H1 (cell line): ENCODE results near the gene NUBP1. TPM values are rescaled to one million over a fixed set of nuclear protein-coding genes. Genes with fewer than 3 reads are reported as not detected.
"Not testable (repeated sequence)": the region's sequence is repeated elsewhere in the genome, so short reads cannot be mapped to it uniquely, and the experiment has no call there.

ENCODE experiments used
- CTCF ChIA-PET: fragments of 300-600 bp; sonication (Branson Sonifier 250); formaldehyde crosslinking; loops from one replicate; lab custom pipeline; 2021; ENCODE audit not compliant: partially characterized antibody; lab: Charles Lee
- POLR2A ChIA-PET: fragments of 300-600 bp; sonication (Branson Sonifier 250); formaldehyde crosslinking; loops from one replicate; lab custom pipeline; 2021; ENCODE audit warnings: inconsistent platforms; ENCODE audit not compliant: partially characterized antibody; lab: Charles Lee
- DNase-seq, 2 experiments: peaks; one replicate each; pipeline versions ENCODE4 v3.0.0 to v3.0.0-alpha.2; 2010 to 2022; ENCODE audit warnings: low spot score in 2 of 2, low read depth in 1 of 2, mixed read lengths in 1 of 2
- FAIRE-seq: peaks from 2 replicates; lab custom pipeline; 2011; peaks lifted over from hg19 to GRCh38; lab: Jason Lieb, UNC
- H2AFZ ChIP-seq: 2 replicates; pipeline ENCODE4 v1.8.1; 2012; ENCODE audit warnings: low read length, inconsistent platforms
- H2AK5ac ChIP-seq: 2 replicates; pipeline ENCODE4 v1.6.1; 2013; ENCODE audit warnings: low read depth, low read length
- H2BK120ac ChIP-seq: replicated peaks from 2 replicates; pipeline ENCODE3; 2013; ENCODE audit warnings: low read depth, low read length, inconsistent platforms
- H2BK12ac ChIP-seq: 2 replicates; pipeline ENCODE4 v1.6.1; 2013; ENCODE audit warnings: low read depth, low read length
- H2BK15ac ChIP-seq: 2 replicates; pipeline ENCODE4 v1.6.1; 2013; ENCODE audit warnings: low read length
- H2BK20ac ChIP-seq: 2 replicates; pipeline ENCODE4 v1.6.1; 2013; ENCODE audit warnings: low read length
- H2BK5ac ChIP-seq: 2 replicates; pipeline ENCODE4 v1.6.1; 2013; ENCODE audit warnings: low read depth, low read length
- H3K14ac ChIP-seq: 2 replicates; pipeline ENCODE4 v1.6.1; 2013; ENCODE audit warnings: inconsistent platforms; ENCODE audit not compliant: insufficient read length
- H3K18ac ChIP-seq: 2 replicates; pipeline ENCODE4 v1.6.1; 2013; ENCODE audit warnings: low read length; ENCODE audit errors: extremely low read depth
- H3K23ac ChIP-seq: 2 replicates; pipeline ENCODE4 v1.6.1; 2013; ENCODE audit warnings: inconsistent platforms; ENCODE audit not compliant: insufficient read length
- H3K23me2 ChIP-seq: 2 replicates; pipeline ENCODE4 v1.6.1; 2013; ENCODE audit warnings: low read depth, low read length
- H3K27ac ChIP-seq: 2 replicates; pipeline ENCODE4 v1.6.1; 2011; ENCODE audit warnings: low read depth, low read length, inconsistent platforms
- H3K27me3 ChIP-seq, 4 experiments: replicated peaks in 1 of 4; 1 replicate in 1 of 4; 2 replicates in 3 of 4; pipeline versions ENCODE4 v1.6.1 to v1.8.1; 2011 to 2013; ENCODE audit warnings: low read length in 3 of 4, mild to moderate bottlenecking in 3 of 4, inconsistent platforms in 2 of 4, mixed read lengths in 2 of 4, moderate library complexity in 1 of 4; ENCODE audit not compliant: control insufficient read depth in 3 of 4, insufficient read depth in 3 of 4; ENCODE audit errors: extremely low read depth in 1 of 4
- H3K36me3 ChIP-seq, 4 experiments: 2 replicates each; pipeline versions ENCODE4 v1.6.1 to v1.8.1; 2011 to 2013; ENCODE audit warnings: mild to moderate bottlenecking in 4 of 4, low read length in 3 of 4, moderate library complexity in 2 of 4, control low read depth in 1 of 4, inconsistent platforms in 1 of 4; ENCODE audit not compliant: insufficient read depth in 4 of 4, control insufficient read depth in 2 of 4
- H3K4ac ChIP-seq: replicated peaks from 2 replicates; pipeline ENCODE3; 2013; ENCODE audit warnings: low read length, low read depth, mixed read lengths, inconsistent platforms; ENCODE audit not compliant: insufficient read length
- H3K4me1 ChIP-seq, 4 experiments: replicated peaks in 1 of 4; 1 replicate in 1 of 4; 2 replicates in 3 of 4; pipeline versions ENCODE4 v1.6.1 to v1.8.1; 2011 to 2013; ENCODE audit warnings: low read length in 3 of 4, inconsistent platforms in 2 of 4, mixed read lengths in 1 of 4; ENCODE audit not compliant: insufficient read depth in 4 of 4, control insufficient read depth in 3 of 4
- H3K4me2 ChIP-seq, 2 experiments: 2 replicates each; pipeline versions ENCODE4 v1.6.1 to v1.8.1; 2011 to 2013; ENCODE audit warnings: low read depth in 2 of 2, low read length in 2 of 2, control low read depth in 1 of 2, inconsistent platforms in 1 of 2, mild to moderate bottlenecking in 1 of 2; ENCODE audit not compliant: insufficient read depth in 1 of 2
- H3K4me3 ChIP-seq, 4 experiments: fragments of 200-600, 300-600 bp in 1 of 4; sonication (generic), shearing (Covaris generic), sonication (Bioruptor Twin) in 1 of 4; 2 replicates each; pipeline versions ENCODE4 v1.5.1 to v1.8.1; 2011 to 2016; ENCODE audit warnings: low read length in 4 of 4, low read depth in 3 of 4, control low read depth in 2 of 4, inconsistent platforms in 2 of 4, mild to moderate bottlenecking in 2 of 4, mixed read lengths in 1 of 4, moderate library complexity in 1 of 4; ENCODE audit not compliant: insufficient read depth in 2 of 4; ENCODE audit errors: extremely low read depth in 1 of 4
- H3K56ac ChIP-seq: replicated peaks from 2 replicates; pipeline ENCODE3; 2013; ENCODE audit warnings: low read depth, mild to moderate bottlenecking, mixed read lengths, low read length, inconsistent platforms; ENCODE audit not compliant: insufficient read length
- H3K79me1 ChIP-seq: 2 replicates; pipeline ENCODE4 v1.6.1; 2013; ENCODE audit warnings: low read depth, low read length, control low read depth
- H3K79me2 ChIP-seq, 2 experiments: 2 replicates each; pipeline versions ENCODE4 v1.6.1 to v1.8.1; 2012 to 2013; ENCODE audit warnings: low read length in 2 of 2, mild to moderate bottlenecking in 2 of 2, inconsistent platforms in 1 of 2; ENCODE audit not compliant: insufficient read depth in 2 of 2, control insufficient read depth in 1 of 2
- H3K9ac ChIP-seq, 4 experiments: replicated peaks in 1 of 4; 1 replicate in 1 of 4; 2 replicates in 3 of 4; pipeline versions ENCODE4 v1.6.1 to v1.8.1; 2011 to 2013; ENCODE audit warnings: low read depth in 3 of 4, low read length in 3 of 4, control low read depth in 2 of 4, mild to moderate bottlenecking in 2 of 4, moderate library complexity in 2 of 4, inconsistent platforms in 1 of 4; ENCODE audit errors: extremely low read depth in 1 of 4
- H3K9me3 ChIP-seq, 2 experiments: 2 replicates each; pipeline versions ENCODE4 v1.6.1 to v1.8.1; 2012 to 2013; ENCODE audit warnings: mild to moderate bottlenecking in 2 of 2, moderate library complexity in 2 of 2, control low read depth in 1 of 2, inconsistent platforms in 1 of 2, low read depth in 1 of 2, low read length in 1 of 2, mixed read lengths in 1 of 2; ENCODE audit not compliant: insufficient read depth in 2 of 2
- H4K20me1 ChIP-seq, 2 experiments: replicated peaks in 1 of 2; 2 replicates each; pipeline versions ENCODE3 to v1.8.1; 2011 to 2013; ENCODE audit warnings: inconsistent platforms in 2 of 2, low read length in 2 of 2, mild to moderate bottlenecking in 1 of 2; ENCODE audit not compliant: insufficient read depth in 2 of 2, control insufficient read depth in 1 of 2
- H4K5ac ChIP-seq: 2 replicates; pipeline ENCODE4 v1.6.1; 2013; ENCODE audit warnings: low read length, low read depth, mixed read lengths, inconsistent platforms; ENCODE audit not compliant: insufficient read length
- H4K8ac ChIP-seq: 2 replicates; pipeline ENCODE4 v1.8.0; 2013; ENCODE audit warnings: mild to moderate bottlenecking, moderate library complexity, low read length, inconsistent platforms; ENCODE audit not compliant: insufficient read depth; ENCODE audit errors: extremely low read depth
- H4K91ac ChIP-seq: replicated peaks from 2 replicates; pipeline ENCODE3; 2013; ENCODE audit warnings: low read length, mixed read lengths, inconsistent platforms; ENCODE audit not compliant: insufficient read length
- WGBS, 2 experiments: shearing (Covaris generic) in 1 of 2; methylation state at CpG; one replicate each; pipeline versions ENCODE4 v1.1.6 to v1.1.7; 2013 to 2015; ENCODE audit warnings: low lambda C conversion rate in 2 of 2, mixed read lengths in 2 of 2, inconsistent platforms in 1 of 2, low coverage in 1 of 2, missing lambda C conversion rate in 1 of 2; ENCODE audit not compliant: insufficient replicate concordance in 2 of 2, insufficient coverage in 1 of 2, insufficient read length in 1 of 2; ENCODE audit errors: extremely low coverage in 1 of 2, missing lambda C conversion rate in 1 of 2; 5-methylcytosine and 5-hydroxymethylcytosine counted together
- polyA plus RNA-seq, 7 experiments: library from polyadenylated mRNA; depleted of rRNA in 3 of 7; stranded (reverse) in 5 of 7; unstranded in 2 of 7; fragments of >200 nt in 5 of 7; fragments of 200-250 nt in 2 of 7; gene quantifications; 1 replicate in 5 of 7; 2 replicates in 1 of 7; 4 replicates in 1 of 7; pipeline versions ENCODE4 v1.2.1 to v1.2.3, GENCODE V29; 2011 to 2013; ENCODE audit warnings: missing spikeins in 2 of 7, mixed read lengths in 2 of 7
- total RNA-seq: library from RNA; stranded (reverse); fragmentation: NEBNext Ultra II Directional; extraction: Animal tissue kit (Norgen Biotek cat#: 25700); gene quantifications from 2 replicates; pipeline ENCODE4 v1.2.1, GENCODE V29; 2021

The NUBP1 gene
- total and polyA plus RNA-seq, 2 of the 8 experiments (the other 6 are each of a cell fraction or from before 2014, with no cell fraction given), result 28.2 to 32.2 TPM

DNA sequence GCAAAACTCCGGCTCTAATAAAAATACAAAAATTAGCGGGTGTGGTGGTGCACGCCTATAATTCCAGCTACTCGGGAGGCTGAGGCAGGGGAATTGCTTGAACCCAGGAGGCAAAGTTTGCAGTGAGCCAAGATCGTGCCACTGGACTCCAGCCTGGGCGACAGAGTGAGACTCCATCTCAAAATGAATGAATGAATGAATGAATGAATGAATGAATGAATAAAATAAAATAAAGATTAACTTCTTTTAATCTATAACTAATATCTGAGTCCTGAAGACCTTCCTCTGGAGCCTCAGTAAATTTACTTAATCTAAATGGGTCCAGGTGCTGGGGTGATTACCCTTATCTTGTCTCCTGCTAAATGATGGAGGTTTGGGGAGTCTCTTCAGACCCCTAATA is 36.3 kb downstream of the NUBP1 start:
- H2AK5ac ChIP-seq, H4K91ac ChIP-seq, H3K23ac ChIP-seq, H3K4me3 ChIP-seq, FAIRE-seq, H3K27me3 ChIP-seq, H3K4ac ChIP-seq, H4K5ac ChIP-seq, H2BK20ac ChIP-seq, H3K56ac ChIP-seq, POLR2A ChIA-PET, H2AFZ ChIP-seq, H3K9ac ChIP-seq, H3K4me1 ChIP-seq, H3K23me2 ChIP-seq, H3K4me2 ChIP-seq, H3K27ac ChIP-seq, H2BK120ac ChIP-seq, H4K20me1 ChIP-seq, H4K8ac ChIP-seq, H3K36me3 ChIP-seq, H3K18ac ChIP-seq, H3K79me2 ChIP-seq, H2BK12ac ChIP-seq, H3K9me3 ChIP-seq, H2BK15ac ChIP-seq, DNase-seq, H2BK5ac ChIP-seq, H3K14ac ChIP-seq, H3K79me1 ChIP-seq: not testable (repeated sequence)
- CTCF ChIA-PET, result interaction anchor here (0.5 kb wide), 1 partner anchor 1411 kb away, joined by 3 read pairs; no protein-coding TSS in a partner anchor
- 91% methylated on average over 6 of the region's 6 CpGs; no CpG with 5 or more reads in 1 of the 2 experiments for WGBS, 2 experiments
